Superior temporal gyrus (tissue), 1 donor: ENCODE results near the gene ENTHD1.
"Not testable (repeated sequence)": the region's sequence is repeated elsewhere in the genome, so short reads cannot be mapped to it uniquely, and the experiment has no call there.

Source experiments
- DNase-seq: peaks from one replicate; pipeline ENCODE4 v3.0.0-alpha.2; 2016; ENCODE audit errors: extremely low spot score

Gene ENTHD1

GRCh38 chr22:39777716-39778454 lies 115.7 kb downstream of the ENTHD1 start:
- DNase-seq, result no peak

GRCh38 chr22:39776295-39777009 lies 117.1 kb downstream of the ENTHD1 start:
- no peak for DNase-seq

- DNase-seq, result no peak
Observed at GRCh38 chr22:39773976-39774539, 119.5 kb downstream of the ENTHD1 start.

GRCh38 chr22:39773503-39773902 lies 120.1 kb downstream of the ENTHD1 start:
- DNase-seq, result no peak

- DNase-seq, result no peak
Observed at GRCh38 chr22:39771486-39771885, 122.1 kb downstream of the ENTHD1 start.

GRCh38 chr22:39765661-39766060 lies 127.9 kb downstream of the ENTHD1 start:
- no peak for DNase-seq

- DNase-seq, result no peak
Observed at GRCh38 chr22:39765046-39765445, 128.5 kb downstream of the ENTHD1 start.

GRCh38 chr22:39763276-39763675 lies 130.3 kb downstream of the ENTHD1 start:
- no peak for DNase-seq

- DNase-seq, result no peak
Observed at GRCh38 chr22:39750759-39751158, 142.8 kb downstream of the ENTHD1 start.

- DNase-seq, result no peak
Observed at GRCh38 chr22:39748877-39749276, 144.7 kb downstream of the ENTHD1 start.

- DNase-seq, result no peak
Observed at GRCh38 chr22:39746600-39747262, 146.8 kb downstream of the ENTHD1 start.

- DNase-seq, result no peak
Observed at GRCh38 chr22:39745789-39746188, 147.8 kb downstream of the ENTHD1 start.

- no peak for DNase-seq
Observed at GRCh38 chr22:39744353-39744752, 149.2 kb downstream of the ENTHD1 start.

GRCh38 chr22:39743935-39744334 lies 149.6 kb downstream of the ENTHD1 start:
- no peak for DNase-seq

- DNase-seq, result no peak
Observed at GRCh38 chr22:39739338-39740027, 154.1 kb downstream of the ENTHD1 start.

GRCh38 chr22:39738746-39739145 lies 154.8 kb downstream of the ENTHD1 start:
- no peak for DNase-seq

- no peak for DNase-seq
Observed at GRCh38 chr22:39735776-39736175, 157.8 kb downstream of the ENTHD1 start.

- no peak for DNase-seq
Observed at GRCh38 chr22:39734866-39735265, 158.7 kb downstream of the ENTHD1 start.

GRCh38 chr22:39734046-39734445 lies 159.5 kb downstream of the ENTHD1 start:
- not testable (repeated sequence) for DNase-seq

- no peak for DNase-seq
Observed at GRCh38 chr22:39733191-39733590, 160.4 kb downstream of the ENTHD1 start.

- DNase-seq, result no peak
Observed at GRCh38 chr22:39732625-39733024, 160.9 kb downstream of the ENTHD1 start.
